SJSA1 (cell line): ENCODE measurements around the gene MAVS. TPM values are rescaled to one million over a fixed set of nuclear protein-coding genes. Genes with fewer than 3 reads are reported as not detected.
A peak's percentile ranks its signal among the peaks of the same experiment; 100 is the strongest.

ENCODE experiments used
- DNase-seq, 2 experiments: peaks; one replicate each; pipeline ENCODE4 v3.0.0-alpha.2; 2015 to 2020; ENCODE audit warnings: low spot score in 2 of 2, low read depth in 1 of 2
- H3K27ac ChIP-seq: fragments of 250-450 bp; sonication (Bioruptor Pico); 2 replicates; pipeline ENCODE4 v1.5.1; 2020; ENCODE audit warnings: mild to moderate bottlenecking, moderate library complexity
- H3K27me3 ChIP-seq: fragments of 250-450 bp; sonication (Bioruptor Pico); replicated peaks from 2 replicates; pipeline ENCODE4 v1.5.1; 2020; ENCODE audit warnings: mild to moderate bottlenecking, moderate library complexity
- H3K36me3 ChIP-seq: fragments of 250-450 bp; sonication (Bioruptor Pico); 2 replicates; pipeline ENCODE4 v1.5.1; 2020; ENCODE audit warnings: mild to moderate bottlenecking
- H3K4me1 ChIP-seq: fragments of 250-450 bp; sonication (Bioruptor Pico); replicated peaks from 2 replicates; pipeline ENCODE4 v1.6.1; 2021; ENCODE audit warnings: mild to moderate bottlenecking
- H3K4me3 ChIP-seq: fragments of 250-450 bp; sonication (Bioruptor Pico); 2 replicates; pipeline ENCODE4 v1.5.1; 2020; ENCODE audit warnings: mild to moderate bottlenecking
- H3K9me3 ChIP-seq: fragments of 250-450 bp; sonication (Bioruptor Pico); replicated peaks from 2 replicates; pipeline ENCODE4 v1.5.1; 2020; ENCODE audit warnings: mild to moderate bottlenecking
- total RNA-seq: library from RNA; depleted of rRNA; stranded (reverse); fragments of >200 nt; shearing (Covaris generic); gene quantifications from 2 replicates; pipeline ENCODE4 v1.2.3, GENCODE V29; 2014

The MAVS gene
- total RNA-seq, 1 experiment from 2014 or later: 21.5 TPM

DNA sequence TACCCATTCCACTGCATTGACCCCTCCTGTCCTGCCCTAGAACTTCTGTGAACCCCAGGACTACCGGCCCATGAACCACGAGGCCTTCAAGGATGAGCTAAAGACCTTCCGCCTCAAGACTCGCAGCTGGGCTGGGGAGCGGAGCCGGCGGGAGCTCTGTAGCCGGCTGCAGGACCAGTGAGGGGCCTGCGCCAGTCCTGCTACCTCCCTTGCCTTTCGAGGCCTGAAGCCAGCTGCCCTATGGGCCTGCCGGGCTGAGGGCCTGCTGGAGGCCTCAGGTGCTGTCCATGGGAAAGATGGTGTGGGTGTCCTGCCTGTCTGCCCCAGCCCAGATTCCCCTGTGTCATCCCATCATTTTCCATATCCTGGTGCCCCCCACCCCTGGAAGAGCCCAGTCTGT, 41.9 kb upstream of the MAVS start:
- 0 out of 2 replicates have a peak overlapping the region, but pooled peaks have one; percentile 96 for H3K27ac ChIP-seq
- no peak overlapping the region for H3K4me3 ChIP-seq
- H3K27me3 ChIP-seq: no peaks in the 10 kb centered on the region
- peaks cover 69% of the 10 kb centered on the region for H3K36me3 ChIP-seq
- DNase-seq: no peak
- no peaks in the 10 kb centered on the region for H3K9me3 ChIP-seq
- peaks cover 39% of the 10 kb centered on the region for H3K4me1 ChIP-seq

DNA sequence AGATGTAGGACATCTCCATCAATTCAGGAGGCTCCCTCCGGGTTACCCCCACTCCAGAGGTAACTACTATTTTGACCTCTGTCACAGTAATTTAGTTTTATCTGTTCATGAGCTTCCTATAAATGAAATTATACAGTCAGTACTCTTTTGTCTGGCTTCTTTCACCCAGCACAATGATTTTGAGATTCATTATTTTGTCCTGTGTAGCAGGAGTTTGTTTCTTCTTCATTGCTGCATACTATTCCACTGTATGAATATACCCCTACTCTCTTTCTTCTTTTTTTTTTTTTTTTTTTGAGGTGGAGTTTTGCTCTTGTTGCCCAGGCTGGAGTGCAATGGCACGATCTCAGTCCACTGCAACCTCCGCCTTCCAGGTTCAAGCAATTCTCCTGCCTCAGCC, 38.1 kb upstream of the MAVS start:
- Histone ChIP-seq H3K27me3 (no peaks in the 10 kb centered on the region), H3K9me3 (no peaks in the 10 kb centered on the region), H3K4me1 (peaks cover 62% of the 10 kb centered on the region), H3K27ac (peak overlapping the region; percentile 96), H3K4me3 (no peak overlapping the region), H3K36me3 (peaks cover 32% of the 10 kb centered on the region)
- no peak for DNase-seq

GRCh38 chr20:3811467-3812258, 35.0 kb upstream of the MAVS start:
- no peaks in the 10 kb centered on the region for H3K9me3 ChIP-seq
- peaks cover under 1% of the 10 kb centered on the region; the same call in 1 of the 2 replicates for H3K36me3 ChIP-seq
- peaks cover 42% of the 10 kb centered on the region for H3K4me1 ChIP-seq
- peak overlapping the region; percentile 87 for H3K27ac ChIP-seq
- H3K4me3 ChIP-seq: peak overlapping the region; percentile 21
- H3K27me3 ChIP-seq: no peaks in the 10 kb centered on the region
- DNase-seq: peak; percentile 99 to 100

GRCh38 chr20:3812259-3812681, 34.4 kb upstream of the MAVS start:
- DNase-seq: no peak

GRCh38 chr20:3812975-3813847, 33.4 kb upstream of the MAVS start:
- Histone ChIP-seq H3K4me1 (peaks cover 29% of the 10 kb centered on the region), H3K27me3 (no peaks in the 10 kb centered on the region), H3K27ac (no peak overlapping the region), H3K9me3 (no peaks in the 10 kb centered on the region), H3K4me3 (no peak overlapping the region), H3K36me3 (no peaks in the 10 kb centered on the region)
- DNase-seq: no peak

More at GRCh38 chr20:3812259-3812681, 34.4 kb upstream of the MAVS start:
- no peaks in the 10 kb centered on the region for H3K9me3 ChIP-seq
- no peaks in the 10 kb centered on the region for H3K36me3 ChIP-seq
- peaks cover 36% of the 10 kb centered on the region for H3K4me1 ChIP-seq
- H3K27ac ChIP-seq: peak overlapping the region; percentile 87
- H3K27me3 ChIP-seq: no peaks in the 10 kb centered on the region
- H3K4me3 ChIP-seq: no peak overlapping the region

DNA sequence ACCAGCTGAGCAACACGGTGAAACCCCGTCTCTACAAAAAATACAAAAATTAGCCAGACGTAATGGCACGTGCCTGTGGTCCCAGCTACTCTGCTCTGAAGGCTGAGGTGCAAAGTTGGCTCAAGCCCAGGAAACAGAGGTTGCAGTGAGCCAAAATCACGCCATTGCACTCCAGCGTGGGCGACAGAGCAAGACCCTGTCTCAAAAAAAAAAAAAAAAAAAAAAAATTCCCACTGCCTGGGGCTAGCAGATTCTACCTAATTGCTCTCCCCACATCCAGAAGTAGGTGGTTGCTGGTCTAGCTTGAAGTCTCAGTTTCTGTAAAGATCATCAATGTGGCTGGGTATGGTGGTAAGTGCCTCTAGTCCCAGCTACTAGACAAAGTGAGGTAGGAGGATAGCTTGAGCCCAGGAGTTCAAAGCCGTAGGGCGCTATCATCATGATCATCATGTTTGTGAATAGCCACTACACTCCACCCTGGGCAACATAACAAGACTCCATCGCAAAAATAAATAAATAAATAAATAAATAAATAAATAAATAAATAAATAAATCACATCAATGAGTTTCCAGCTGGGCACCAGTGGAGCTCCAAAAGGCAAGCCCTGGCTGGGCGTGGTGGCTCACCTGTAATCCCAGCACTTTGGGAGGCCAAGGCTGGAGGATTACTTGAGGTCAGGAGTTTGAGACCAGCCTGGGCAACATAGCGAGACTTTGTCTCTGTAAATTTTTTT, 32.6 kb upstream of the MAVS start:
- Histone ChIP-seq H3K4me3 (no peak overlapping the region), H3K36me3 (no peaks in the 10 kb centered on the region), H3K4me1 (peaks cover 33% of the 10 kb centered on the region), H3K9me3 (no peaks in the 10 kb centered on the region), H3K27ac (no peak overlapping the region), H3K27me3 (no peaks in the 10 kb centered on the region)
- DNase-seq: no peak

GRCh38 chr20:3814928-3815495, 31.6 kb upstream of the MAVS start:
- no peaks in the 10 kb centered on the region for H3K27me3 ChIP-seq
- H3K27ac ChIP-seq: no peak overlapping the region
- no peak overlapping the region for H3K4me3 ChIP-seq
- no peak for DNase-seq
- H3K36me3 ChIP-seq: no peaks in the 10 kb centered on the region
- H3K4me1 ChIP-seq: peaks cover 40% of the 10 kb centered on the region
- no peaks in the 10 kb centered on the region for H3K9me3 ChIP-seq

DNA sequence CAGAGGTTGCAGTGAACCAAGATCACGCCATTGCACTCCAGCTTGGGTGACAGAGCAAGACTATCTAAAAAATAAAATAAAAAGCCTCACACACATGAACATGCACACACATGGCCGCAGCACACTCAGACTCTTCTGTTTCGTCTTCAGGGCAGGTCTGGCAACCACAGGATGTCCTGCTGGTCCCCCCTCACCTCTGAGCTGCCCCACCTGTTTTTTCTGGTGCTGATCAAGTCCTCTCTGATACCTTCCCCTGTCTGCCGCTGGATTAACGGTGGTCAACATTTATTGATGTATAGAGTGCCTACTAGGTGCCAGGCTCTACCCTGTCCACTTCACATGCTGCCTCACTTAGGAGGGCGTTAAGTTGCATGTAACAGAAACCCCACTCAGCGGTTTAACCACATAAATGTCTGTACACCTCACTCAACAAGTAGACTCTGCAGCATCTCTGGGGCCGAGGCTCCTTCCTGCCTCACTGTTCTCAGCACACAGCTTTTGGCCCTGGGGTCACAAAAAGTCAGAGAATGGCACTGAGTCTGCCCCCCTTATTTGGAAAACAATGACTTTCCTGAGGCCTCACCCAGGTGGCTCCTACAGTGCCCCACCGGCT, 30.8 kb upstream of the MAVS start:
- Histone ChIP-seq H3K36me3 (peaks cover 5% of the 10 kb centered on the region; the same call in 1 of the 2 replicates), H3K9me3 (no peaks in the 10 kb centered on the region)
- DNase-seq: no peak

DNA sequence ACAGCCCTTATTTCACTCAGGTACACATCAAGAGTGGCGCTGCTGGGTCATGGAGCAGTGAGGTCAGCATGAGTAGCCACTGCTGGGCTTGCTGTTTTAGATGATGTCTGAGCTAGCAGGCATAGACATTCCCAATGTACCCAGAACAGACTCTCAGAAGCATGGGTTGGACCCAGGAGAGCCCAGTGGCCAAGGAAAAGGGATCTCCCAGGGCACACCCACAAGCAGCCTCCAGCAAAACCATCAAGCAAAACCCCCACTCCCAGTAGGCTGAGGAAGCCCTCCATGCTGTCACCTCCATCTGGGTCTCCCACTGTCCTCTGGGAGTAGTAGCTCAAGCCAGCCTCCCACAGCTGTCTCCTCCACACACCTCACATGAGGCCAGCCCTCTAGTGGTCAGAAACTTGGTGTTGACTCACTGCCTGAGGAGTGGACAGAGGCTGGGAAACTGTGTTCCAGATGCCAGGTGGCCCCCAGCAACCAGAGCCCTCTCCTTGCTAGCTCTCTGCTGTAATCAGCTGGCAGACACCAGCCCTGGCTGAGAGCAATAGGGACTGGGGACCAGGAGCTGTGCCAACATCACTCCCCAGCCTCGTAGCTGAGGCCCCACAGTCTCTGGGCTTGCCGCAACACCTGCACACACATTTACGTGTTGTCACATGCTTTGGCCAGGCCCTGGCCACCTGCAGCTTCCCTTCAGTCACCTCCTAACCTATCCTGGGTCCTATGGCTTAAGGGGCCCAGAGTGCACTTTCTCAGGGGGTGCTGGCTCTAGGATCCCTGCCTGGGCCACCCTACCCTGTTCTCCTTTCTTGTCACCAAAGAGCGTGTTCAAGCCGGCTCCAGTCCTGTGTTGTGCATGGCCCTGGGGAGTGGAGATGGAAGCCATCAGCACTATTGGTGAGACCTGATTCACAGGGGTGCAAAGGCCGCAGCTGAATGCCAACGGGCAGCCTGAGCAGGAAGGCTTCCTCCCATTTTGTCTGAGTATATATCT, 28.2 kb upstream of the MAVS start:
- H3K27ac ChIP-seq: no peak overlapping the region
- DNase-seq: peak; percentile 78 to 87

More for the DNA sequence above, 30.8 kb upstream of the MAVS start:
- H3K27ac ChIP-seq: no peak overlapping the region
- no peak overlapping the region for H3K4me3 ChIP-seq
- H3K27me3 ChIP-seq: no peaks in the 10 kb centered on the region
- peaks cover 32% of the 10 kb centered on the region for H3K4me1 ChIP-seq

DNA sequence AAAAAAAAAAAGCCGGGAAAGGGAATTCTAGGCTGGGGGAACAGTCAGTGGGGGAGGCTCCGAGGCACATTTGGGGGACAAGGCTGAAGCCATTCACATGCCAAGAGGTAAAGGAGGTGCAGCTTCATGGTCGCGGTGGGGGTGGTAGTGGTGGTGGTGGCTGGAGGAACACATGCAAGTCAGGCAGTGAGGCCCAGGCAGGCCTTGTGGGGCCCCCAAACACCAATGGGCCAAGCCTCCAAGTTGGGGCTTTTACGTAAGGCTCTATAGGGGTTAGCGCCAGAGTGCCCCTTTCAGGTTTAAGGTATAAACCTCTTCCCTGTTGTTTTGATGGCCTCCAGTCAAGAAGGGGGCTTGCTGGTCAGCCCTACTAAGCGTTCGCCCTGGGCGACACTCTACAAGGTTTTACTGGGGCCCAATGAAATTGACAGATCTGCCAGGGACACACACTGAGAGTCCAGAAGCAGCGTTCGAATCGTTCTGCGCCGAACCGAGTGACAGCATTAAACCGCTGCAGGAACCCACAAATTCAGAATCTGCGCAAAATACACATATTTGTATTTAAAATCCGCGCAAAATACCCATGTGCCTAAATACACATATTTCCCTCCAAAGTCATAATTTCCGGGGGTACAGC, 27.1 kb upstream of the MAVS start:
- DNase-seq: no peak
- Histone ChIP-seq H3K9me3 (no peaks in the 10 kb centered on the region), H3K4me3 (peak overlapping the region; percentile 92)

More for the DNA sequence above, 28.2 kb upstream of the MAVS start:
- peaks cover 22% of the 10 kb centered on the region for H3K4me1 ChIP-seq
- no peaks in the 10 kb centered on the region for H3K9me3 ChIP-seq
- H3K4me3 ChIP-seq: no peak overlapping the region
- H3K27me3 ChIP-seq: no peaks in the 10 kb centered on the region
- peaks cover 22% of the 10 kb centered on the region for H3K36me3 ChIP-seq

GRCh38 chr20:3820048-3820900, 26.4 kb upstream of the MAVS start, which contains the start of gene AP5S1:
AP5S1 (plus strand) TSS chr20:3820547; CDS start chr20:3822118, 1,571 bp downstream.
- H3K27ac ChIP-seq: peak within 1 kb of the TSS; percentile 99
- peak within 1 kb of the TSS; percentile 92 for H3K4me3 ChIP-seq
- peaks cover 37% of the 10 kb centered on the region for H3K36me3 ChIP-seq
- H3K4me1 ChIP-seq: peaks cover 22% of the 10 kb centered on the region
- no peaks in the 10 kb centered on the region for H3K27me3 ChIP-seq
- DNase-seq: peak; percentile 97 to 100
- no peaks in the 10 kb centered on the region for H3K9me3 ChIP-seq

More for the DNA sequence above, 27.1 kb upstream of the MAVS start:
- H3K36me3 ChIP-seq: peaks cover 33% of the 10 kb centered on the region
- H3K27me3 ChIP-seq: no peaks in the 10 kb centered on the region
- peak overlapping the region; percentile 99 for H3K27ac ChIP-seq
- peaks cover 22% of the 10 kb centered on the region for H3K4me1 ChIP-seq
